Mucosa of gallbladder (tissue), 1 donor: ENCODE results near the gene MTUS2. TPM values are rescaled to one million over a fixed set of nuclear protein-coding genes. Genes with fewer than 3 reads are reported as not detected.
A peak's percentile ranks its signal among the peaks of the same experiment; 100 is the strongest.

Experiments used
- DNase-seq: peaks from one replicate; pipeline ENCODE4 v3.0.0-alpha.2; 2020; ENCODE audit warnings: low spot score
- total RNA-seq: library from RNA; stranded (reverse); gene quantifications from one replicate; pipeline ENCODE4 v1.2.1, GENCODE V29; 2021
- donor health status: DM: no; HTN: no; CAD: no.

MTUS2 gene
- total RNA-seq = 1.5 TPM

GRCh38 chr13:28820099-28821051 lies at the start of gene MTUS2:
TSS of gene MTUS2 (plus strand) at chr13:28820339.
- DNase-seq = no peak

DNA sequence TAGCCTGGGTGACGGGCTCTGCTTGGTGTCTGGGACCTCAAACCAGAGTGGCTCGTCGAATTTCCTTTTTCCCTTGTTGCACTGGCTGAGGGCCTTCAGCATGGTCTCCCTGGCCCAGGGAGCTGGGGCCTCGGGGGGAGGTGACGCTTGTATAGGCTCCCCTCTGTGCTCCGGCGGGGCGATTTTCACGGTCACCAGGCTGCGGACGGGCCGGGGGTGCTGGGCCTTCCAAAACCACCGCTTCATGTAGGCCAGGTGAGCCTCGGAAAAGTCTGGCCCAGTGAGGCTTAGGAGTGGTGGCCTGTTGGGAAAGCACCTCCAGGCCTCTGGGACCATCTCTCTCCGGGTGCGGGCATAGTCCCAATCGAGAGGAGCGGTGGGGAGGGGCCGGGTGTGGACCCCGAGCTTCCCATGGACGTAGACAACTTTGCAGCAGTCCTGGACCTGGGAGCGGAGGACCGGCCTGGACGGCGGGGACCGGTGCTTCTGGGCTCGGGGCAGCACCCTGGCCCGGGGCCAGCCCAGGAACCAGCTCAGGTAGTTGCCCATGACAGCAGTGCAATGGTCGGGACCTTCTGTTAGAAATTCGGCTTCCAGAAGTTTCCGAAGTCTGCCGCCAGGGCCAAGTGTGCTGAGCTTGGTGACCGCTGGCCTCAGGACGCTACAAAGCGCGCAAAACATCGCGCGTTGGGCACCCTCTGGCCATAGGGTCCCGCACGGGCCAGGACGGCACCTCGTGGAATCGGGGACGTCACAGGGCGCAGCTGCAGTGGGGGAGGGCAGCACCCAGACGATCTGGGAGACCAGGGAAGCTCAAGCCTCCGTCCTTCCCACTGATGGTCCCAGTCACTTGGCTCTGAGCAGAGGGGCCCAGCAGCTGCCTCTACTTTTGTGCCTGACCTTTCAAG lies 41.6 kb upstream of the MTUS2 start:
- no peak for DNase-seq

DNA sequence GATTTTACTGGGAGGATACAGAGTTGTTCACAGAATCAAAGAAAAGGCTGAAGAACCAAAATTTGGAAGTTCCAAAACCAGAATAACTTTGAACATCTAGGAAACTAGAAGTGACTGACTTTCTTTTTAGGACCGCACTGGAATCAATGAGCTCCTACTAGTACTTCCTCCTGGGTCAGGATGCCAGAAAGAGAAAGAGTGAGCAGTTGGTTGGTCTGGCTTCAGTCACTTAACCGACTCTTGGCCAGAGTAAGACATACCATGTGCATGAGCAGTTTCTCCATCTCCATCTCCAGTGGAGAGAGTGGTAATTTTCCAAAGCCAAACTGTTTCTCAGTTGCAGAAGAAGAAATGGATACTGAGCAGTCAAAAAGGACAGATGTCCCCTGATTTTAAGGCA lies 27.1 kb upstream of the MTUS2 start:
- DNase-seq = no peak

DNA sequence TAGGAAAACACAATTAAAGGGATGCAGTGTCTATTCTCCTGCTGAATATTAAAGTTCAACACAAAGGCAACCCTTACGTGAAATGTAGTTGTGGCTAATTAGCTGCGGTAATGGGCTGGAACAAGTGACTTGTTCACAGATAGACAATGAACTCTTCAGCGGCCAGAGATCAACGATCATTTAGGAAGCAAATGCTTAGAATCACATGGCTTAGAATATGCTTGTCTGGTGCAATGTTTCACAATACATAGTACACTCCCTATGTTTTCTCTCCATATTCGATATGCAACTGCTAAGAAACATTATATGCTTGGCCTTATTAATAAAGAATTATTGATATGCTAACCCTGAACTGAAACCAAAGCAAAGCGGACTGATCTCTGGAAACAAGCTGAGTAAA lies 25.7 kb upstream of the MTUS2 start:
- peak; percentile 41 for DNase-seq

DNA sequence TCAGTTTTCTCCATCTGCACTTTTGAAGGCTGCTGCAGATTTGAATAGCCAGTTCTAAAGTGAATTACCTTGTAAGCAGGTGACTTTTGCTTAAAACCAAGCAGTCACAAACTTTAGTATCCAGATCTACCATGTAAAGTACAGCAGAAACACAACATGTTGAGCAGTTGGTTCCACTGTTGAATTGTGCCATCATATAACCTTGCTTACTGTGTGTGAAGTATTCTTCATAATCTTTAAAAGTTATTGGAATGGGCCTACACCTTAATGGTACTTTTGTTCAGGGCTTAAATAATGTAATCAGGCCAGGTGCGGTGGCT lies 23.2 kb upstream of the MTUS2 start:
- DNase-seq = no peak

GRCh38 chr13:28805193-28805819 lies 14.8 kb upstream of the MTUS2 start:
- DNase-seq = no peak

DNA sequence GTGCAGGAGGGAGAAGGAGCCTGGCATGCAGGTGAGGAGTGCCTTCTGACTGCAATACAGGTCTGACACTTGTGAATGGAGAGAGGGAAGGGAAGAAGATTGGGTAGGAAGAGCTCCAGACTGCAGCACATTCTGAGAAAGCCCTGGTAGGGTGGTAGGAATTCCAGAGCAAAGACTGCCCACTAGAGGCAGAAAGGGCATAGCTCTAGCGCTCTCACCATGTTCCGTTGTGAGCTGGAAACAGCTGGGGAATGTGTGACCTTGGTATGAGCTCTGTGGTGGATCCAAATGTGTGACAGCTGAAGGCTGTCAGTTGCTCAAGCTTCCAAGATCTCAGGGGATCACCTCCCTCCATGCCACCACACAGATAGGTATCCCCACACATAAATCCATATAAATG lies 2.9 kb upstream of the MTUS2 start:
- DNase-seq = no peak

GRCh38 chr13:28819046-28819730 lies 951 bp upstream of the MTUS2 start:
- DNase-seq = no peak

GRCh38 chr13:28819735-28820098 lies 422 bp upstream of the MTUS2 start:
- peak; percentile 35 for DNase-seq

GRCh38 chr13:28822151-28822550 lies 2.0 kb downstream of the MTUS2 start:
- no peak for DNase-seq

GRCh38 chr13:28822801-28823200 lies 2.7 kb downstream of the MTUS2 start:
- no peak for DNase-seq

- no peak for DNase-seq
Observed at GRCh38 chr13:28825379-28825778, 5.2 kb downstream of the MTUS2 start.

GRCh38 chr13:28826368-28826767 lies 6.2 kb downstream of the MTUS2 start:
- no peak for DNase-seq

- DNase-seq = no peak
Observed at GRCh38 chr13:28830580-28830979, 10.4 kb downstream of the MTUS2 start.

DNA sequence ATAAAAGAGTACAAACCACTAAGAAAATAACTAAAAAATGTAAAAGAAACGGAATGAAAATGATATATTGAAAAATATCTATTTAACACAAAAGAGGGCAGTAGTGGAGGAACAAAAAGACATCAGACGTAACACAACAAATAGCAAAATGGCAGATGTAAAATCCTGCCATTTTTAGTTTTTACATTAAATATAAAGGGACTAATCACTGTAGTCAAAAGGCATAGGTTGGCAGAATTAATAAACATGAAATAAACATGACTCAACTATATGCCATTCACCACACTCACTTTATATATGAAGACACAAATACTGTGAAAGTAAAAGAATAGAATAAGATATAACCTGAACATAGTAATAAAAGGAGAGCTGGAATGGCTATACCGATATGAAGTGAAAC lies 11.0 kb downstream of the MTUS2 start:
- DNase-seq = no peak

DNA sequence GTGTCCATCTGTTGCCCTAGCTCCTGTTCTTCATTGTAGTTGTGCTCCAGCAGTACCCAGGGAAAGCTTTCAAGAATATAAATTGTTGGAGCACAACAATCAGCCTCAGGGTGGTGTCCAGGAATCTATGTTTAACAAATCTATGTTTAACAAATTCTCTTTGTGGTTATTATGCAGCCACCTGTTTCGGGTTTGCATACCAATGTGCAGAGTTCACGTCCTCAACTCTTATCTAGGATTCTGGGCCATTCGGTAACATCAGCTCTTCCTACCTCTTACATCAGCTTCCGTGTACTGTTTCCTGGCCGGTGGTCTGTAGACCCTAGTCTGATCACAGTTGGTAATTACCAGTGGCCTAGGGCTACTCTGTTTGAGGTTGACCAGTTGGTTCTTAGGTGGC lies 17.0 kb downstream of the MTUS2 start:
- no peak for DNase-seq

DNA sequence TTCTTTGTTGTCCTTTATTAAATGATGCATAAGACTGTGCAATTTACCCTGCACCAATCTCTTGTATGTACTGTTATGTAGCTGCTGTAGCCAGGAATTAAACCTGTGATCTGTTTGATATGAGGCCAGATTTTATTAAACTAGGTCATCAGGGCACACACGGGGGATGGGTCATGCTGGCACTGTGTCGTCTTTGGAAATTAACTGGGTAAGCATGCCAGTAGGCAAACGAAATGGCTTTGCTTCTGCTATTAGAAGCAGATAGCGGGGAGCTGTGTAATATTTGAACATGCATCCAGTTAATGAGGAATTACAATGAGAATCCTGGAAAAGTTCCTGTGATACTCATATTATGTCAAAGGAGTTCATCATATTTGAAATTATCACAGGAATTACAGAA lies 23.5 kb downstream of the MTUS2 start:
- no peak for DNase-seq

DNA sequence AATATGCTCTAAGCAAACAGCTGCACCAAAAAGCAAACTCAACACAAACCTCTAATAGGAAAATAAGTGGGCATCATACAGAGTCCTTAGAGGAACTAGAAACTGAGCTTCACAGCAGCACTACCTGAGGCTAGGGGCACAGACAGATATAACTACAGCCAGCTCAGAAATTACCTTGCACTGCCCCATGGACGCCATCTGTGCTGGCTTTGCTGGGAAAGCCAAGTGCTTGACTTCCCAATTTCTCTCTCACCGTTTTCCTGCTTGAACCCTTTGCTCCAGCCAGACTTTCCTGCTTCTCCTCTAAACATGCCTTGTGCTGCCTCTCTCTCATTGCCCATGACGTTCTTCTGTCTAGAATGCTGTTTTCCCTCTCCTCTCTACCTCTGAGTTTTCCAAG lies 29.3 kb downstream of the MTUS2 start:
- DNase-seq = no peak

DNA sequence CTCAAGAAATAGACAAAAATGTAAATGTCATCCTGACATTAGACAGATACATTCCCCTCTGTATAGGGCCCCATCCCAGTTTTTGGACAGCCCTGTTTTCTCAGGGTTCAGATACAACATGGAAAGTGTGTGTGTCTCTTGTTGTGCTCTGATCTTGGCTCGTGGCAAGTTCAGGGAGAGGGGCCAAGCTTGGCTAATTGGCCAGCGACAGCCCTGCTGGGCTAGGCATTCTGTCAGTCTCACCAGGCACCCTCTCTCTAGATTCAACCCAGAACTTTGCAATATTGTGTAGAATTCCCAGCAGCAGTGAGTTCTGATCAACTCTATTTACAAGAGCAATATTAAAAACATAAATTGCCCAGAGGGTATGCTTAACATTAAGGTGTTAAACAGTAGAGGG lies 30.1 kb downstream of the MTUS2 start:
- DNase-seq = no peak

DNA sequence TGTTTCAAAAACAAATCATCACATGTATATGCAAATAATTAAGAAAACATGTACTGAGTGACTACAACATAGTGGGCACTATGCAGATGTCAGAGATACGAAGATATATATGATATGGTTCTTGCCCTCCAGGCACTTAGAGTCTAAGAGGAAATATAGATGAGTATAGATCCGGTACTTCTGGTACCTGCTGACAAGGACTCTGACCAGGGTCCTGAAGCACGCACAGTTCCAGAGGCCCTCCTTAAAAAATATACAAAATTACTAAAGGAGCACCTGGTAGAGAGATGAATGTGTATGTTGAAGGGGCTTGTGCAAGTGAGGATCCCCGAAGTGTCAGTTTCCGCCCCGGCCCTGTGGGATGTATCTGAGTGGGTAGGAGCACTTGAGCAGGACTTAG lies 31.3 kb downstream of the MTUS2 start:
- no peak for DNase-seq

- DNase-seq = no peak
Observed at GRCh38 chr13:28854657-28855056, 34.5 kb downstream of the MTUS2 start.

- no peak for DNase-seq
Observed at GRCh38 chr13:28856287-28856686, 36.1 kb downstream of the MTUS2 start.
